ENCODE results near the gene GATA2.

The GATA2 gene

DNA sequence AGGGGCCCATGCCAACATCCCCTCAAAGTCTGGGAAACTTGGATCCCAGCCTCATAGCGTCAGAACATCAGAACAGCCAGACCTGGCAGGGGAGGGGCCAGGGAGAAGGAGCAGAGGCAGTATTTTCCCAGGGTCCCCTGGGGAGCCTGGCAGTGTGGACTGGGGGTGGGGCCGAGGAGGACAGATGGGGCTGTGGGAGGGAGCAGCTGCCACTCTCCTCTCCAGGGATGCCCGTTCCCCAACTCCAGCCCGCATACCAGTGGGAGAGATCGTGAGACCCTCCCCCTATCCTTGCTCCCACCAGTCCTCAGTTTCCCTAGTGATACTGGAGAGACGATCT is 19.9 kb downstream of the GATA2 start:
- DNase-seq (ENCODE audit: low spot score) = no peak

DNA sequence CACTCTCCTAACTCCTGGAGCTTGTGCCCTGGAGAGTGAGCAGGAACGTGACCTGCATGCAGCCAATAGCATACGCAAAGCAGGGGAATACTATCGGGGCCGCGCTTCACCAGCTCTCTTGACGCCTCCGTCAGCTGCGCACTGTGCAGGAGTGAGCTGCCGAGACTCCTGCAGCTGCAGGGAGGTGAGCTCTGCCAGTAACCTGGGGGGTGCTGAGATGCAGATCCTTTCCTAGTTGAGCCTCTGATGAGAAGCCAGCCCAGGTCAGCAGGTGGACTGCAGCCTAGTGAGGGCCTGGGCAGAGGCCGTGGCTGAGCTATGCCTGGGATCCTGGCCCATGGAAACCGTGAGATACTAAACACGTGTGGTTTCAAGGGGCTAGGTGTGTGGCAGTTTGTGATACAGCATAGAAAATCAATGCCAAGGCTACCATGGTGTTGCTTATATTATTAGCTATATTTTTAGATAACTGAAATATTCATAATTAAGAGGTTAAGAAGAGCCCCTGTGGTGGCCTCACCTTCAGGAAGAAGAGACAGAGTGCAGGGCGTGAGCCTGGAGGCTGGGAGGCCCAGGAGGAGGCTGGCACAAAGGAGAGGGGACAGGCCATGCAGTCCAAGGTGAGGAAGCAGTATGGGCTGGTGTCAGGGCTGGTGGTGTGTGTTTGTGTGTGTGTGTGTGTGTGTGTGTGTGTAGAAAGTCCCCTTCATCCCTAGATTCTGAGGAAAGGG is 20.4 kb downstream of the GATA2 start:
- no peak for DNase-seq (ENCODE audit: low spot score)

DNA sequence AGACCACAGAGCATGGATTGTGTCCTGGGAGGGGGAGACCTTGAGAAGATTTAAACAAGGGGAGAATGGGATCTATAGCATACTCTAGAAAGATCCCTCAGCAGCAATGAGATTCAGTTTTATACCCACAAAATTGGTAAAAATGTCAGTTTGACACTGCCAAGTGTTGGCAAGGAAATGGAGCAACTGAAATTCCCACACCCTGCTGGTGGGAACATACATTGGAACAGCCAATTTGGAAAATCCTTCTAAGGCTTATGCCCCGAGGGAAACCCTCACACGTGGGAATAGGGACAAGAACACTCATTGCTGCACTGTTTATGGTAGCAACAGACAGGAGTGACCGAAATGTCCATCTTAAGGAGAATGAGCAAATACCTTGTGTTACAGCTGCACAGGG is 21.3 kb downstream of the GATA2 start:
- no peak for DNase-seq (ENCODE audit: low spot score)

DNA sequence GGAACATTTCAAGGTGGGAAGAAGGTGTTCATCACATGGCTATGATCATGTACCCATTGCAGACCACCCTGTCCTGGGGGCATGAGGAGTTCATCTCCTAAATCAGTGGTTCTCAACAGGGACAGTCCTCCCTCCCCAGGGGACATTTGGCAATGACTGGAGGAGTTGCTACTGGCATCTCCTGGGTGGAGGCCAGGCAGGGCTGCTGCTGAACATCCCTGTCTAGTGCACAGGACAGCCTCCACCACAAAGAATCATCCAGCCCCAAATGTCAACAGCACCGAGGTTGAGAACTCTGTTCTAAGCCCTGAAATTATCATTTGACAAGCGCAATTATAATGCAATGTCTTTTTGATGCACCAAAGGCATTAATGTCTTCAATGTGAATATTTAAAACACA is 21.9 kb downstream of the GATA2 start:
- no peak for DNase-seq (ENCODE audit: low spot score)

DNA sequence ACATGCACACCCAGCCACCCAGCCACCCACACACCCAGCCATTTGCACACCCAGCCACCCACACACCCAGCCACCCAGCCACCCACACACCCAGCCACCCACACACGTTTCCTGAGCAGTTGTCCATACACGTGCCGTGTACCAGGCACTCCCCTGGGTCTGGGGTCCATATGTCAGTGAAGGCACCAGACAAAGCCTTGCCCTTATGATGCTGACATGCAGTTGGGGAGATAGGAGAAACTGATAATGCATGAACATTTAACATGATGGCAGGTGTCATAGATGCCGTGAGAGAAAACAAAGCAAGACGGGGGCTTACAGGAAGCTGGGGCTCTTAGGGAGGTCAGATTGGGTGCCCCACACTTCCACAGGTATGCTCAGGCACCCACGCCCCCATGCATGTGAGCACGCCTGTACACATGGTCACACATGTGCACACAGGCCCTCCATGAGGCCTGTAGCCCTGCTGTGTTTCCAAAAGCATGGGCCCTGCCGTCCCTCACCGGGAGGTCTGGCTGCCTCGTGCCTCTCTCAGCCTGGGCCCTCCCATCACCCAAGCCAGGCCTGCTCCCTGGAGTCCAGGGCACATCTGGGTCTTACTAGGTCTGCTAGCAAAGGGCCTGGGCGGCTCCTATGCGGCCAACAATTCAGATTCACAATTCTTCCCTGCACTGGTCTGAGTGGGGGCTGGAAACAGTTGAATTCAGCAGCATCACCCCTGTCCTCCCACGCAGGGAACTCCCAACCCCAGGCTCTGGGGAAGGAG is 22.7 kb downstream of the GATA2 start:
- no peak for DNase-seq (ENCODE audit: low spot score)

DNA sequence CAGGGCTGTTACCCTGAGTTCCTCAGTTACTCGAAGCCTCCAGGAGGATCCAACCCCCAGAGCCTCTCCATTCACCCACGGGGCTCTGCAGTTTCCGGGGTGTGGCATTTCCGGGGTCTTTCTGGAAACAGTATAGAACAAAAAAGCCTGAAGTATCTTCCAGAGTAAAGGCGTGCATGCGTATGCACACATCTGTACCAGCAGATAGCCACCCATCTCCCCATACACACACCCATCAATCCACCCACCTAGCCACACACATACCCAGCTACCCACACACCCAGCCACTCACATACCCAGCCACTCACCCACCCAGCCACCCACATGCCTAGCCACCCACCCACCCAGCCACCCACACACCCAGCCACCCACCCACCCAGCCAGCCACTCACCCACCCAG is 23.4 kb downstream of the GATA2 start:
- DNase-seq (ENCODE audit: low spot score) = no peak

DNA sequence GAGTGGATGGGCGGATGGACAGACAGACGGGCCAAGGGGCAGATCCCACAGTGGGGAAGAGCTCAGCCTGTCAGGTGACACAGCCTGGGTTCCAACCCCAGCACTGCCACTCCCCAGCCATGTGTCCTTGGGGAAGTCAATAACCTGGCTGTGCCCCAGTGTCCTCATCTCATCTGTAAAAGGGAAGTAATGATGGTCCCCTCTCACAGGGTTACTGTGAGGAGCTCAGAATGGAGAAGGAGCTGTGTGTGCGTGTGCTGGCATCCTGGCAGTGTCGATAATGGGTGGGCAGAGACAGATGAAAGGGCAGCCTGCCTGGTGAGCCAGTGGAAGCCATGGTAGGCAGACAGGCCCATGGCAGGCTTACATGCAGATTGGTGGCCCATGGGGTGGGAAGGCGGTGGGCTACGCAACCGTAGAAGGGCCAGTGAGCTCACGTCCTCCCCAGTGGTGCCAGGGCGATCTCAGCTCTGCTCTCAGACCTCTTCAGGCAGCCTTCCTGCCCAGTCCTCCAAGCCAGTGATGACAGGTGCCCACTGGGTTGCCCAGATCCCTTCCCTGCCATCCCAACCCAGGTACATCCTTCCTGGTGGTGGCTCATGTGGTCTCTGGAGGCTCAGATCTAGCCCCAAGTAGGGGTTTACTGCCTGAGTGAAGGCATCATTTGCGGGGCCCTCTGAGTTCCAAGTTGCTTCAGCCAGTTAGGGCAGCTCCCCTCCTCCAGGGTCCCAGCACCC is 24.0 kb downstream of the GATA2 start:
- no peak for DNase-seq (ENCODE audit: low spot score)

DNA sequence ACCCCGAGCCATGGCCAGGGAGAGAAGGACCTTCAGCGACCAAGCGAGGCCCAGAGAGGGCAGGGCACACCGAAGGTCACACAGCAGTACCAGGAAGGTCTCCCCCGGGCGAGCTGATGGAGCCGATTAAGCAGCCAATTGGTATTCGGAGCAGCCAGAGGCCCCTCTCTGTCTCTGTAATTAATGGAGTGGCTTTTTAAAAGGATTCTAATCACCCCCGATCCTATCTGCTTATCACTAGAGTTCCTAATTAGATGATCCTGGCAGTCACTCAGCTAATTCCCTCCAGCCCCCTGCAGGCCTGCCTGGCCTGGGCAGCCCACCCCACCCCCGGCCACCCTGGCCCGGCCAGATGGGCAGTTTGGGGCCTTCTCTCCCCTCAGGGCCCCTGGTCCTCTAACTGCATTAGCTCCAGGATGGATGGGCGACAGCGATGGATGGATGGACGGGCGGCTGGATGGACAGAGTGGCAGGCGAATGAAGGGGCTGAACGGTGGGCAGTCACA is 24.7 kb downstream of the GATA2 start:
- no peak for DNase-seq (ENCODE audit: low spot score)

DNA sequence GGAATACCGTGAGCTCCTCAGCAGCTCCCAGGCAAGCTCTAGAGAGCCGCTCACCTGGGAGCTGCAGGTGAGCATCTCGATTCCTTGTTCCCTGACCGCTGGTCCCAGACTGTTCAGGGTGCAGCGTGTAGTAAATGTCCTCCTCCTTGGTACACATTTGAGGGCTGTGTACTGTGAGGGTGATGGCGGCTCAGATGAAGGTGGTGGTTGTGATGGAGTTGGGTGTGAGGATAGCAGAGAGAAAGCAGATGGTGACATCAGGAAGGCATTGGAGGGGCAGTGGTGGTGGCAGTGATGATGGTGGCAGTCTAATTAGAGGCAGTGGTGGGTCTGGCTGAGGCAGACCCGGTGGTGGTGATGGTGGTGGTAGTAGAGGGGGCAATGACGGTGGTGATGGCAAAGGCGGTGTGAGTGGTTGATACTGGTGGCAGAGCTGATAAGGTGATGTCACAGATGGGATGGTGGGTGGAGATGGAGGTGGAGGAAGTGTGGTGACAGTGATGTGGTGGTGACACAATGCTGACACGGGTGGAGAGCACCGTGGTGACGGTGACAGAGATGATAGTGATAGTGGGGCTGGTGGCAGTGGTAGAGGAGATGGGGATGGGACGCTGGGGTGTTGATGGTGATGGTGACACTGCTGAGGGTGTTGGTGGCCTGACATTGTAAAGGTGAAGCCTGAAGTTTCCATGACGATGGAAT is 26.0 kb downstream of the GATA2 start, which contains the start of gene DNAJB8:
Gene DNAJB8, minus strand, starts transcription at position 51 of the 702 bp plus-strand sequence. CDS start 3,645 bp downstream, outside the sequence.
- no peak for DNase-seq (ENCODE audit: low spot score)

DNA sequence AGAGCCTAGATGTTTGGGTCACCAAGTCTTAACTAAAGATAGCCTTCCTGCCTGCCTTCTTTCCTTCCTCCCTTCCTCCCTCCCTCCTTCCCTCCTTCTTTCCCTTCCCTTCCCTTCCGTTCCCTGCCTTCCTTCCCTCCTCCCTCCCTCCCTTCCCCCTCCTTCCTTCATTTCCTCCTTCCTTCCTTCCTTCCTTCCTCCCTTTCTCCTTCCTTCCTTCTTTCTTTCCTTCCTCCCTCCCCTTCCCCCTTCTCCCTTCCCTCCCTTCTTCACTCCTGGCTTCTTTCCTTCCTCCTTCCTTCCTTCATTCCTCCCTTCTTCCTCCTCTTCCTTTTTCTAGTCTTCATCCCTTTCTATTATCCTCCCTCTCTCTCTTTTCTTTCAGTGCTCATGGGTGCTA is 28.3 kb downstream of the GATA2 start:
- DNase-seq (ENCODE audit: low spot score) = no peak

DNA sequence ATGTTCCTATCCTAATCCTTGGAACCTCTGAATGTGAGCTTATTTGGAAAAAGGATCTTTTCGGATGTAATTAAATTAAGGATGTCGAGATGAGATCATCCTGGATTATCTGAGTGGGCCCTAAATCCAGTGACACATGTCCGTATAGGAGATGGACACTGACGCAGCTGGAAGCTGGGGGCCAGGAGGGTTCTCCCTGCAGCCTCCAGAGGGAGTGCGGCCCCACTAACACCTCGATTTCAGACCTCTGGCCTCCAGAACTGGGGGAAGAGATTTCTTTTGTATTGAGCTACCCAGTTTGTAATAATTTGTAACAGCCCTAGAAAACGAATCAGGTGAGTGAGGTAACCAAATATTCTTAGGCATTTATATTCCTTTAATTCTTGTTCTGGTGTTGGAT is 28.8 kb downstream of the GATA2 start:
- DNase-seq (ENCODE audit: low spot score) = no peak

DNA sequence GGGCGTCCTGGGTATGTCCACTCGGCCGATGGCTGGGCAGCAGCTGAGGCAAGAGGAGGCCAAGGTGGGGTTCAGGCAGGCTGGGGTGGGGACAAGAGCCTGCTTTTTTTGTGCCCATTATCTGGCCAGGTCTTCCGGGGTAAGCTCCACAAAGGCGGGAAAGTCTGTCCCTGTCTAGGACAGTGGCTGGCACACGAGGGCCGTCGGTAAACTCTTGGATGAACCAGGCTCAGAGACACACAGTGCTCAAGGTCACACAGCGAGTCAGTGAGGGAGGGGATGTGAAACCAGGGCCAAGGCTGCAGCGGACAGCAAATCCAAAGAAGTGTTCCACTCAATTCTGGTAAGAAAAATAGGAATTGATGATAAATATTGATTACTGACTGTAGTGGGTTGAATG is 29.2 kb downstream of the GATA2 start:
- DNase-seq (ENCODE audit: low spot score) = no peak

DNA sequence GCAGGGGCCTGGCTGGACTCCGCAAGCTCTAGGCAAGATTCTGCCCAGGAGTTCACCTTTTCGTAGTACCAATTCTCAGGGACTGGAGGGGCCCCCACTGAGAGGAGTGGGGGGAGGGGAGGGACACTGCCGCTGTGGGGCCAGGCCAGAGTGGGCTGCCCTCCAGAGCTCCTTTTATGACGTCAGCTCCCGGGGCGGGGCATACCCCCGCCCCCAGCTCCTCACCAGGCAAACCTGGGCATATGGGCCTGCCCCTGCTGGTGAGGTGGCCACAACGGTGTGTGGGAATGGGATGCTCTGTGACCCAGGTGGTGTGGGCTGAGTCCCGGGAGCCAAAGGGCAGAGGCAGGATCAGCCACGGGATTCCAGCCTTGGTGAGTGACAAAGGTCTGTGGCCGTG is 29.6 kb downstream of the GATA2 start:
- DNase-seq (ENCODE audit: low spot score) = no peak

DNA sequence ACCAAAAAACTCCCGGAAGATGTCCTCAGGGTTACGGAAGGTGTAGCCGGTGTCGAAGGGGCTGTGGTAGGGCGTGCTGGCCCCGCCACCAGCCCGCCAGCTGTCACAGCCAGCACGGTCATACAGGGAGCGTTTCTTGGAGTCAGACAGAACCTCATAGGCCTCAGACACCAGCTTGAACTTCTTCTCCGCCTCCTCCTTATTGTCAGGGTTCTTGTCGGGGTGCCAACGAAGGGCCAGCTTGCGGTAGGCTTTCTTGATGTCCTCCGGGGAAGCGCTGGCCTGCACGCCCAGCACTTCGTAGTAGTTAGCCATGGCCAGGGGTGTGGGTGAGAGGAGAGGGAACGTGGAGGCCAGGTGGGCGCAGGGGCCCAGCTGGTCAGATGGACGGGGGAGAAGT is 30.1 kb downstream of the GATA2 start:
- DNase-seq (ENCODE audit: low spot score) = no peak

DNA sequence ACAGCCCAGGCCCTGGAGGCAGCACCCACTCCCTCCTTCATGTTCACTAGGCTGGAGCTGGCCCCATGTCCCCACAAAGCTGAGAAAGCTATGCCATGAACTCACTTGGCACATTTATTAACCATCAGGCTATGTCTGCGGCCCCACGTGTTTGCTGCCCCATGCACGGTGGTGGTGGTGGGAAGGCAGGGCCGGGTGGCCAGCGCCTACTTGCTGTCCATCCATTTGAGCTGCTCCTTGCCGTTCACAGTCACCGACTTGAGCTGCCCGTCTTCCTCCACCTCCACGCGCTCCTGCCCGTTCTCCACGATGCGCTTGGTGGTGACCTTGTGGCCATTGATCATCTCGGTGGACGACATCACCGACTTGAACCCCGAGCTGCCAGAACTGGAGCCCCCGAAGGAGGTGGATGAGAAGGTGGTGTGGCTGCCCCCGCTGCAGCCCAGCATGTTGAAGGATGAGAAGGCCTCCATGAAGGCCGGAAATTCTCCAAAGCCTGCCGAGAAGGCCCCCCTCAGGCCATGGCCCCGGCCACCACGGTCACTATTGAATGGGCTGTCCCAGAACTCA is 30.6 kb downstream of the GATA2 start:
- no peak for DNase-seq (ENCODE audit: low spot score)

DNA sequence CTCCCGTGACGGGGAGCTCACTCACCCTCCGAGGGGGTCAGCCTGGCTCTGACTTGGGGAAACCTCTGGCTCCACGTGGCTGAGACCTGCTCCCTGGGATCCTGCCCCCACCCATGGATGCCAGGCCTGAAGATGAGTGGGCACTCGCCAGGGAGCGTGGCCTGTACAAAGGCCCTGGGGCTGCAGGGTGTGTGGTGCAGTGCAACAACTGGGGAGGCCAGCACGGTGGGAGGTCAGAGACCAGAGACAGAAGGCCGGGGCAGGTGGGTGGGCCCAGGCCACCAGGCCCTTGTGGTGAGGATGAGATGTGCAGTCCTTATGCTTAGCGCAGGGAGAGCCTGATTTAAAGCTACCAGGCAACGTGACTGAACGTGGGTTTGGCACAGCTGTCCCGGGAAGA is 31.3 kb downstream of the GATA2 start:
- DNase-seq (ENCODE audit: low spot score) = no peak

DNA sequence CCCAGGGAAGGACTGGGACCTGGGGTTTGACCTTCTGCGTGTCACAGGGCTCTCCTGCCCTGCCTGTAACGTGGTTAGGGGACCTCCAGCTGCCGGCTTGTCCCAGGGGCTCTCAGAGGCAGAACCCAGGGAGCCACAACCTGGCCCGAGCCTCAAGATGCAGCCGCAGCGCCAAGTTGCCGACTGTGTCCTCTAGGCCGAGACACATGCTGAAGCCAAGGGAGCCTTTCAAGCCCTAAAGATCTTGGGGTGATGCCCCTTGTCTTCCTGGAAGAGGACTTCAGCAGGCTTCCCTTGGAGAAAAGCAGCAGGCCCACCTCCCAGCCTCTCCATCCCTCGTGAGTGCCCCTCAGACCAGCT is 33.6 kb downstream of the GATA2 start:
- no peak for DNase-seq (ENCODE audit: low spot score)

DNA sequence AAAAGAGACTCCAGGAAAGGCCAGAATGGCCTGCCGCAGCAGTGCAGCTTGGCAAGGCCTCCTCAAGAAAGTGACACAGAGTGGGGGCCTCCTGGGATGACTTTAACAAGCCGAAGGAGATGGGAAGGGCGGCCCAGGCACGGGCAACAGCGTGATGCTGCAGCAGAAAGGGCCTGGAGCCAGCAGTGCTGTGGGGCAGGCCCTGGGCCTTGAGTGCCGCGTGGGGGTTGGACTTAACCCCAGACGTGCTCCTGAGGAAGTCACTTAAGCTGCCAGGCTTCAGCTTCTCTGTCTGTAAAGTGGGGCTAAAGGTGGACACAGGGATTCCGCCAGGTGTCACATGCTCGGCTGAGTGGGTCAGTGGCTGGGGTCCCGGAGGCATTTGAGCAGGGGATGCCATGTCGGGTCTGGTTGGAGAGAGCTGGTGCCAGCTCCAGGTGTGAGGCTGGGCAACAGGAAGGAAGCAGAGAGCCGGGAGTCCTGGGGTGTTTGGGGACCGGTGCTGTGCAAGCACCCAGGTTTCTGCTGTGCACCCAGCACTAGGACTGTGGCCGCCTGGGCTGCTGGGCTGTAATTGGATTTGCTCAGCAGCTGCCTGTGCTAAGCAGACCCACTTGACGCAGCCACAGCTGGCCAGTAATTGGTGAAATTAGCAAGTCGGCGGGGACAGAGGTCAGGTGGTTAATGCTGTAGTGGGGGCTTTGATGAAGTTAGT is 34.1 kb downstream of the GATA2 start:
- DNase-seq (ENCODE audit: low spot score) = no peak

DNA sequence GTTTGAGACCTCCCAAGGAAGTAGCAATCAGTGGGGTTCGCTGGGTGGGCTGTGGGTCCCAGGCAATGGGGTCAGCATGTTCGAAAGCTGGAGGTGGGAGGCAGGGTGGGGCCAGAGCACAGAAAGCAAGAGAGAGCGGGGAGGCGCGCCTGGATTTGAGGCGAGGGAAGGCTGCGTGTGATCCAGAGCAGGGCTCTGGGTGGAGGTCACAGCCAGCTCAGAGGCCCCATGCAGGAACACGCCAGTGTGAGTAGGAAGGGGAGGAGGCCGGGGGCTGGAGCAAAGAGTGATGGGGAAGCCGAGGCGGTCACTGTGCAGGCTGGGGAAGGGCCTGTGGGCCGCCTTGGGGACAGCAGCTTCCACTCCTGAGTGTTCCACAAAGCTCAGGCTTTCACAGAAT is 35.1 kb downstream of the GATA2 start:
- DNase-seq (ENCODE audit: low spot score) = no peak

DNA sequence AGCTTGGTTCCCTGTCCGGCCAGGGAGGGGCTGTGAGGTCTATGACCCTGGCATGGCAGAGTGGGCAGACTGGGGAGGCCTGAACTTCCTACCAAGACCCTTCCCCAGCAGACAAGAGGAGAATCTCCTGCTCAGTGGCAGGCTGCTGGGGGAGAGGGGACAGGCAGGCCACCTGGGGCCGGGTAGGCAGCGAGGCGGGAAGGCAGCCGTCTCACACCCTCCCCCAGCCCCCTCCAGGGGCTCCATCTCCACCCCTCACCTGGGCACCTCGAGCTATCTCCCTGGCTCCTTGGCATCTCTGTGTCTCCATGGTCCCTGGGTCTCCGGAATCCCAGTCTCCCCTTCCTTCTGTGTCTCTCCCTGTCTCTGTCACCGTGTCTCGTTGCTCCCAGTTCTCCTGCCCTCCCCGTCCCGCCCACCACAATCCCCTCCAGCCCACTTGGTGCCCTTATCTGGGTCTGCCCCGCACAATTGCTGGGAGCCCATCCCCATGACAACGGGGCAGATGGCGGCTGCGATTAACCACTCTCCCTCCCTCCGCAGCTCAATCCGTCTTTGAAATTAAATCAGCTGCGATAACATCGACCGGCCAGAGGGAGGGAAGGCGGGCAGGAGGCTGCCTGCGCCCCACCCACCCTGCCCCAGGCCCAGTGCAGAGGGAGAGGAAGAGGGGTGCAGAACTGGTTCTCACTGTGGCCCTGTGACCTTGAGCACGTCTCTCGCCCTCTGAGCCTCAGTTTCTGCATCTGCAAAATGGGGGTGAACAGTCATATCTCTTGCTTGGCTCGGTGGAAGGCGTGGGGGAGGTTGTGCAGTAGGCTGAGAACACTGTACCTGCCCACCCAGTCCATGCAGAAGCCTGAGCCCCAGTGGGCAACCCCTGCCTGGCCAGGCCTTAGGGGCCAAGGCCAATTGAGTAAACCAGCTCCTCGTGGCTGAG is 36.0 kb downstream of the GATA2 start:
- no peak for DNase-seq (ENCODE audit: low spot score)
